A673 (cell line): ENCODE data around the gene SAT1.

Experiments used
- EZH2 ChIP-seq: fragments of 200-600 bp; sonication (generic); IDR thresholded peaks from 2 replicates; pipeline ENCODE4 v1.6.1; 2017; ENCODE audit warnings: borderline replicate concordance, low read depth, mild to moderate bottlenecking, mixed read lengths, antibody characterized with exemption, low read length; ENCODE audit not compliant: poor library complexity, severe bottlenecking
- TF ChIP-seq, protein P1 (sequence below): fragments of 300-800, 200-600 bp; sonication (generic); conservative IDR thresholded peaks from 2 replicates; pipeline ENCODE4 v1.5.1; 2017; ENCODE audit warnings: low read depth, mild to moderate bottlenecking, antibody characterized with exemption, low read length, moderate library complexity, mixed read lengths

- TF ChIP-seq, protein P1, sequence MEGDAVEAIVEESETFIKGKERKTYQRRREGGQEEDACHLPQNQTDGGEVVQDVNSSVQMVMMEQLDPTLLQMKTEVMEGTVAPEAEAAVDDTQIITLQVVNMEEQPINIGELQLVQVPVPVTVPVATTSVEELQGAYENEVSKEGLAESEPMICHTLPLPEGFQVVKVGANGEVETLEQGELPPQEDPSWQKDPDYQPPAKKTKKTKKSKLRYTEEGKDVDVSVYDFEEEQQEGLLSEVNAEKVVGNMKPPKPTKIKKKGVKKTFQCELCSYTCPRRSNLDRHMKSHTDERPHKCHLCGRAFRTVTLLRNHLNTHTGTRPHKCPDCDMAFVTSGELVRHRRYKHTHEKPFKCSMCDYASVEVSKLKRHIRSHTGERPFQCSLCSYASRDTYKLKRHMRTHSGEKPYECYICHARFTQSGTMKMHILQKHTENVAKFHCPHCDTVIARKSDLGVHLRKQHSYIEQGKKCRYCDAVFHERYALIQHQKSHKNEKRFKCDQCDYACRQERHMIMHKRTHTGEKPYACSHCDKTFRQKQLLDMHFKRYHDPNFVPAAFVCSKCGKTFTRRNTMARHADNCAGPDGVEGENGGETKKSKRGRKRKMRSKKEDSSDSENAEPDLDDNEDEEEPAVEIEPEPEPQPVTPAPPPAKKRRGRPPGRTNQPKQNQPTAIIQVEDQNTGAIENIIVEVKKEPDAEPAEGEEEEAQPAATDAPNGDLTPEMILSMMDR, result no peak
- TF ChIP-seq EZH2, result no peak
Observed at GRCh38 chrX:23749576-23749975, 33.4 kb upstream of the SAT1 start.
